Measurements from ENCODE around the gene CLPSL1. TPM values are rescaled to one million over a fixed set of nuclear protein-coding genes. Genes with fewer than 3 reads are reported as not detected.

CLPSL1 gene
- total and polyA plus RNA-seq, 2 of the 4 experiments (the other 2 are of a cell fraction): not detected

DNA sequence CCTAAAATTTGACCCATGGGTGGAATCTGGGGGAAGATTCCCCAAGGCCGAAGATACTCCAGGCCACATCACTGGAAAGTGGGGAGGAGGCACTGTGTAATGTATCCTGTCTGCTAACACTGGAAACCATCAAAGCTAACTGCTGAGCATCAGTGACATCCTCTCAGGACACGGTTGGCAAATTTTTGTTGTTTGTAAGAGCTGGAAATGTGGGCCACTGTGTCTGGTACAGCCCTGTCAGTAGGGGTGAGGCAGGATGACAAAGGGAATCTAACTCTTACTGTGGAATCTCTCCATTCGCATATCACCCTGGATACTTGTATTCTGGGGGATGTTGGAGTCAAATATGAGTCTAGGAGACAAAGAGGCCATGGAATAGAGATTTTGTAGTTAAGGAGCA is 21.4 kb upstream of the CLPSL1 start:
- H3K27ac ChIP-seq (ENCODE audit: insufficient read depth, low read length): no peak overlapping the region
- ATAC-seq (ENCODE audit: low read depth) (no peak), DNase-seq (no peak)
- H4K91ac ChIP-seq (ENCODE audit: insufficient read depth, low read depth, low read length): no peak overlapping the region
- H2AK5ac ChIP-seq (ENCODE audit: low read depth, low read length): no peak overlapping the region
- no peak overlapping the region for H4K5ac ChIP-seq (ENCODE audit: low read depth, low read length)
- H2AK9ac ChIP-seq (replicated peaks; ENCODE audit: low read depth, low read length, poor library complexity): no peak overlapping the region
- no peak overlapping the region for H2BK120ac ChIP-seq (ENCODE audit: low read depth, low read length)
- dilution Hi-C loops (cut with HindIII; ENCODE audit: low sequenced_read_pairs, unreplicated experiment): no loop called here
- no peaks in the 10 kb centered on the region for H3K79me1 ChIP-seq (ENCODE audit: low read depth in 1 of 2, low read length in 2 of 2)
- H3K18ac ChIP-seq (ENCODE audit: low read depth, low read length): no peak overlapping the region
- TF ChIP-seq SMC3 (IDR thresholded peaks at IDR 0.05; ENCODE audit: low read depth, low read length) (no peak), MAZ (IDR thresholded peaks at IDR 0.05; ENCODE audit: borderline replicate concordance, low read depth, low read length) (no peak), NFE2L2 (IDR thresholded peaks at IDR 0.05; ENCODE audit: low read depth, low read length) (no peak), RFX5 (IDR thresholded peaks at IDR 0.05; ENCODE audit: low read depth, low read length) (no peak), POLR2A (IDR thresholded peaks at IDR 0.05; ENCODE audit: low read depth, low read length) (no peak), BHLHE40 (IDR thresholded peaks at IDR 0.05; ENCODE audit: low read depth, low read length) (no peak), CEBPB (IDR thresholded peaks at IDR 0.05; ENCODE audit: low read depth, low read length) (no peak), CHD1 (IDR thresholded peaks at IDR 0.05; ENCODE audit: low read depth, low read length) (no peak), RAD21 (IDR thresholded peaks at IDR 0.05; ENCODE audit: low read length) (no peak), MAFK (IDR thresholded peaks at IDR 0.05; ENCODE audit: low read depth, low read length) (no peak), MXI1 (IDR thresholded peaks at IDR 0.05; ENCODE audit: borderline replicate concordance, low read depth, low read length) (no peak)
- TF ChIP-seq, protein P1, sequence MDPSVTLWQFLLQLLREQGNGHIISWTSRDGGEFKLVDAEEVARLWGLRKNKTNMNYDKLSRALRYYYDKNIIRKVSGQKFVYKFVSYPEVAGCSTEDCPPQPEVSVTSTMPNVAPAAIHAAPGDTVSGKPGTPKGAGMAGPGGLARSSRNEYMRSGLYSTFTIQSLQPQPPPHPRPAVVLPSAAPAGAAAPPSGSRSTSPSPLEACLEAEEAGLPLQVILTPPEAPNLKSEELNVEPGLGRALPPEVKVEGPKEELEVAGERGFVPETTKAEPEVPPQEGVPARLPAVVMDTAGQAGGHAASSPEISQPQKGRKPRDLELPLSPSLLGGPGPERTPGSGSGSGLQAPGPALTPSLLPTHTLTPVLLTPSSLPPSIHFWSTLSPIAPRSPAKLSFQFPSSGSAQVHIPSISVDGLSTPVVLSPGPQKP (IDR thresholded peaks at IDR 0.05; ENCODE audit: borderline replicate concordance, low read depth, low read length): no peak
- no peak overlapping the region for H3K14ac ChIP-seq (replicated peaks; ENCODE audit: low read depth, low read length)
- BruUV-seq (replicated peaks): no TSS peak
- no peak overlapping the region for H3K23ac ChIP-seq (ENCODE audit: low read depth, low read length)
- WGBS, 2 experiments (ENCODE audit: extremely low coverage in 2 of 2, insufficient read length in 1 of 2): no CpG with 5 or more reads among the region's 3 CpGs
- in situ Hi-C loops (cut with MboI; ENCODE audit: low sequenced_read_pairs): no loop called here
- no peak overlapping the region for H3K56ac ChIP-seq (ENCODE audit: extremely low read depth, insufficient read depth, low read length)
- no peak overlapping the region for H3K4me2 ChIP-seq (ENCODE audit: low read depth, low read length)
- no peak overlapping the region for H3K4ac ChIP-seq (ENCODE audit: low read depth, low read length)
- H4K8ac ChIP-seq (ENCODE audit: low read depth in 2 of 2, low read length in 2 of 2): no peak overlapping the region
- H4K20me1 ChIP-seq (ENCODE audit: insufficient read depth, low read length): no peaks in the 10 kb centered on the region
- H3K9me1 ChIP-seq (ENCODE audit: insufficient read depth, low read length): no peaks in the 10 kb centered on the region
- POLR2A ChIA-PET (ENCODE audit: unreplicated experiment): no interaction called here
- H3K4me3 ChIP-seq (ENCODE audit: insufficient read depth, low read depth, low read length): no peak overlapping the region
- intact Hi-C loops (cut with micrococcal nuclease): loop anchor here (5.0 kb wide), 1 partner anchor 338 kb away; no protein-coding TSS in a partner anchor
- H3K36me3 ChIP-seq (ENCODE audit: control insufficient read depth, insufficient read depth, low read length): no peaks in the 10 kb centered on the region
- H2AFZ ChIP-seq (replicated peaks; ENCODE audit: low read length, poor library complexity): no peak overlapping the region
- no peak overlapping the region for H2BK20ac ChIP-seq (ENCODE audit: low read depth, low read length)
- H2BK15ac ChIP-seq (ENCODE audit: low read depth, low read length): no peak overlapping the region
- peaks cover 29% of the 10 kb centered on the region for H3K27me3 ChIP-seq (ENCODE audit: control insufficient read depth, insufficient read depth, low read length)
- H3K4me1 ChIP-seq (ENCODE audit: control insufficient read depth, insufficient read depth, low read length): no peaks in the 10 kb centered on the region
- H3K9me3 ChIP-seq (ENCODE audit: control insufficient read depth, insufficient read depth, low read length): 0 out of 2 replicates have a peak, but pooled peaks cover 4% of the 10 kb centered on the region
- H2BK5ac ChIP-seq (ENCODE audit: low read depth, low read length, poor library complexity, severe bottlenecking): no peak overlapping the region
- CTCF ChIA-PET: no interaction called here
- no peak overlapping the region for H3K9ac ChIP-seq (ENCODE audit: low read depth, low read length)
